GM20431 (cell line): Measurements from ENCODE around the gene KRT7.

ENCODE experiments used
- in situ Hi-C: fragments of 300-500 bp; cut with MseI, MboI; formaldehyde crosslinking; loops from one replicate; pipeline ENCODE4 v1.15.0; 2020; ENCODE audit warnings: low sequenced_read_pairs; ENCODE audit not compliant: unreplicated experiment

Gene KRT7

GRCh38 chr12:52198454-52199215 is 34.4 kb upstream of the KRT7 start:
- in situ Hi-C loops = no loop called here

GRCh38 chr12:52199294-52199919 is 33.6 kb upstream of the KRT7 start:
- in situ Hi-C loops = no loop called here

GRCh38 chr12:52200086-52200780 is 32.8 kb upstream of the KRT7 start:
- in situ Hi-C loops = no loop called here

- in situ Hi-C loops = no loop called here
Measured at GRCh38 chr12:52200781-52201450, 32.1 kb upstream of the KRT7 start.

GRCh38 chr12:52201451-52201839 is 31.6 kb upstream of the KRT7 start:
- in situ Hi-C loops = no loop called here

- in situ Hi-C loops = no loop called here
Measured at GRCh38 chr12:52202361-52203078, 30.5 kb upstream of the KRT7 start.

GRCh38 chr12:52203079-52203921 is 29.7 kb upstream of the KRT7 start:
- in situ Hi-C loops = no loop called here

GRCh38 chr12:52204095-52204930 is 28.7 kb upstream of the KRT7 start:
- in situ Hi-C loops = no loop called here

- in situ Hi-C loops = no loop called here
Measured at GRCh38 chr12:52204931-52205505, 28.0 kb upstream of the KRT7 start.

GRCh38 chr12:52205612-52206303 is 27.3 kb upstream of the KRT7 start:
- in situ Hi-C loops = no loop called here

- in situ Hi-C loops = no loop called here
Measured at GRCh38 chr12:52206304-52207040, 26.6 kb upstream of the KRT7 start.

- in situ Hi-C loops = no loop called here
Measured at GRCh38 chr12:52207106-52207505, 25.9 kb upstream of the KRT7 start.

GRCh38 chr12:52207895-52208294 is 25.1 kb upstream of the KRT7 start:
- in situ Hi-C loops = no loop called here

- in situ Hi-C loops = no loop called here
Measured at GRCh38 chr12:52208424-52209165, 24.4 kb upstream of the KRT7 start.

GRCh38 chr12:52209321-52209720 is 23.7 kb upstream of the KRT7 start:
- in situ Hi-C loops = no loop called here
